HG02981 (cell line): ENCODE measurements around the gene TYSND1.
"Not testable (repeated sequence)": the region's sequence is repeated elsewhere in the genome, so short reads cannot be mapped to it uniquely, and the experiment has no call there.

Source experiments
- ATAC-seq: cut with Tn5 transposase; IDR thresholded peaks from one replicate; pipeline ENCODE4 v1.9.1; 2021; ENCODE audit warnings: mild to moderate bottlenecking, moderate library complexity; ENCODE audit not compliant: unreplicated experiment

TYSND1 gene

DNA sequence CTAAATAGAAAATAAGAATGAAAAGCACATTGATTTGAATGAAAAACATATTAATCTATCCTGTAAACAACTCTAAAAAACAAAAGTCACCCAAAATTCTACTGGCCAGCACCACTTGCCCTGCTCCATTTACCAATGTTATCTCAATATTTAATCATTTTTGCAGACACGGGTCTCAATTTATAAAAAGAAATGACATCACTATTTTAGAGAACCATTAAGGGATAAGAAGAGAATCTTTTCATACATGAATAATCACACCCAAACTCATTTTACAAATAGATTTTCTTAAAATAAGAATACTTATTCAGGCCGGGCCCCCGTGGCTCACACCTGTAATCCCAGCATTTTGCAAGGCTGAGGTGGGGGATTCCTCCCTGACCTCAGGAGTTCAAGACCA is 19.9 kb upstream of the TYSND1 start:
- no peak for ATAC-seq

- ATAC-seq: no peak
Measured at GRCh38 chr10:70164163-70164562, 17.7 kb upstream of the TYSND1 start.

DNA sequence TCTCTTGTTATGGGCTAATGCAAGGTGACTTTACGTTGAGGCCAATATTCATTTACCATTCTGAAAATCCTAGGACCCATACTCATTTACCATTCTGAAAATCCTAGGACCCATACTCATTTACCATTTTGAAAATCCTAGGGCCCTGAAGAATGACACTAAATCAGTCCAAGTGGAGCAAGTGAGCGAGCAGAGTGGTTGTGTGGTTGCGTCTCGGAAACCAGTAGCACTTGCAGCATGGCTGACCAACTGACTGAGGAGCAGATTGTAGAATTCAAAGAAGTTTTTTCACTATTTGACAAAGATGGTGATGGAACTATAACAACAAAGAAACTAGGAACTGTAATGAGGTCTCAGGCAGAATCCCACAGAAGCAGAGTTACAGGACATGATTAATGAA is 16.9 kb upstream of the TYSND1 start:
- no peak for ATAC-seq

DNA sequence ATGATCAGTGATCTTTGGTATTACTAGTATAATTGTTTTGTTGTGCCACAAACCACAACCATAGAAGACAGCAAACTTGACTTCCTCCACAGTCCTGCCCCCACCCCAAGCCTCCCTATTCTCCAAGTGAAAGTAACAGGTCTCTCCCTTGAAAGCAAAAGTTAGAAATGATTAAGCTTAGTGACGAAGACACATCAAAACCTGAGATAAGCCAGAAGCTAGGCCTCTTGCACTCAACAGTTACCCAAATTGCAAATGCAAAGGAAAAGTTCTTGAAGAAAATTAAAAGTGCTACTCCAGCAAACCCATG is 16.3 kb upstream of the TYSND1 start:
- ATAC-seq: peak; percentile 85

- ATAC-seq: no peak
Measured at GRCh38 chr10:70162151-70162891, 15.8 kb upstream of the TYSND1 start.

GRCh38 chr10:70160798-70161197 is 14.3 kb upstream of the TYSND1 start:
- no peak for ATAC-seq

- ATAC-seq: not testable (repeated sequence)
Measured at GRCh38 chr10:70159366-70159765, 12.9 kb upstream of the TYSND1 start.

DNA sequence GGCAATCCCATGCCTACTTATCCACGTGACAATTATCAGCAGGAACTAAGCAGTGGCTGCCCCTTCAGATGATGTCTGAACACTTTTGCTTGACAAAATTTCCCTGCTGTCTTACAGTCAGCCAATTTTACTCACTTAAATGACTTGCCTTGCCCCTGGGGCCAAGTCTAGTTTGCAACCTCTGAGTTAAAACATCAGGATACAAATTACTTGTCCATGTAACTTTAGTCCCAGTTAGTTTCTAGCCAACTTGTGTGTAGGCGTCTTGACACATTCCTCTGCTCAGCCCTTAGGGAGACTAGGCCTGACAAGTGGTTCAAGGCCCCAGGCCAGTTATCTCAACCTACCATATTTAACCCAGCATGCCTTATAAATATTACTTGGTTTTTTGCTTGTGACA is 11.6 kb upstream of the TYSND1 start:
- no peak for ATAC-seq

DNA sequence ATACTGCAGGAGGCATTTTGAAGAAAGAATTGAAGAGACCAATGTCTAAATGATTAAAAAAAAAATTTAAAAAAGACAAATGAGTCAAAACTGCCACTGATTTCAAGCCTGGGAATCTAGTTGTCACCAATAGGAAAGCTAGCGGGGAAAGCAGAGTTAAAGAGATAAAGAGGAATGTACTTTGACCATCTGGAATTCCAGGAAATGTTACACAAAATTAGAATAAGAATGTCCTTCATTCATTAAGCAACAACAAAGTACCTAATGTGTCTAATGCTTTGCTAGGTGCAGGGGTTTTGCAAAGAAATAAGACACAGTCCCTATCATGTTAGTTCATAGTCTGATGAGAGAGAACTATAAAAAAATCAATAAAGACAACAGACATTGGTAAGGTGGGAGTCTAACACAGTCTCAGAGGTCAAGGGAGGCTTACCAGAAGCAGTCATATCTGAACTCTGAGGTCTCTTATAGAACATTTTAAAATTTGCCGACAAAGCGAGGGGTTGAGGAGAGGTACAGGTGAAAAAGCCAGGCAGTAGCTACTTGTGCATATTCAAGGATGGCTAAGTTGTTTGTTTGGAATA is 8.8 kb upstream of the TYSND1 start:
- no peak for ATAC-seq

- no peak for ATAC-seq
Measured at GRCh38 chr10:70148516-70148915, 2.0 kb upstream of the TYSND1 start.

- no peak for ATAC-seq
Measured at GRCh38 chr10:70147259-70147625, 742 bp upstream of the TYSND1 start.

- ATAC-seq: peak; percentile 47
Measured at GRCh38 chr10:70145666-70146488, 623 bp downstream of the TYSND1 start.

- ATAC-seq: no peak
Measured at GRCh38 chr10:70145166-70145665, 1.3 kb downstream of the TYSND1 start.

DNA sequence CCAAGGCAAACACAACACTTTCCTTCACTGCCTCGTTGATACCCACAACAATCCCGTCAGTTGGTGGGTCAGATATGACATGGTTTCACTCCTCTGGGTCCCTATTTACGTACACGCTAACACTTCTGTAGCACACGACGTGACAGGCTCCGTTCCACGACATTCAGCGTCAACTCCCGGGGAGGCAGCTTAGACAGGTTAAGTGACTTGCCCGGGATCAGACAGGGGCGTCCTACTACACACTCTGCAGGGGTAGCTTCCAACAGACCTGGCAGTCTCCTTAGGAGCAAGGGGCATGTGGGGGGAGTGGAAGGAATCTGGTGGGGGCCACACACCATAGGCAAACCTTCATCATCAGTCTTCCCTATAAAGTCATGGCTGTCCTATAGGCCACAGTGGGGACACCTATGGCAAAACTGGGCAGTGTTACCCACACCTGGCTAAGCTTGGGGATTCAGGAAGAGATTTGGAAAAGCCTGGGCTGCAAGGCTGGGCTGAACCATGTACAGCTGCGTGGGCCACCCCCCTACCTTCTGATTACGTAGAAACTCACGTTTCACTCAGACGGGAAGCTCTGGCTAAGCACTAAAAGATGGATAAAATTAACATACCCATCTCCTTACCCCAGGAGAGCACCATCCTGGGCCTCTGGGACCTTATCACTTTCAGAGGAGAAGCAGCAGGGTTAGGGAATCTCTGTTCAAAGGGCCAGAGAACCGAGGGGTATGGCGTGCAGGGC is 2.0 kb downstream of the TYSND1 start:
- no peak for ATAC-seq

- no peak for ATAC-seq
Measured at GRCh38 chr10:70142555-70142954, 3.9 kb downstream of the TYSND1 start.

DNA sequence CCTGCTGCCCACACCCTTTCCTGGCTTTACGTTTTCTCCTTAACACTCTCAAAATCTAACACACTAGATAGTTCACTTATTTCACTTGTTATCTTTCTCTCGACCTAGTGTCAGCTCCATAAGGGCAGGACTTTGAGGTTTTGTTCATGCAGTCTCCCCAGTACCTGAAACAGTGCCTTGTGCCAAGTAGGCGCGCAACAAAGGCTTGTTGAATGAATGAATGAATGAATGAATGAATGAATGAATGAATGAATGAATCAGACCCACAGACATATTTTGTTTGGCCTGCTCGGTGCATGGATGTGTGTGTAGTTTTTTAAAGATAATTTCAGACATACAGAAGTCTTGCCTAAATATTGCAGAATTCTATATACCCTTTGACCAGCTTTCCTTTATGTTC is 6.2 kb downstream of the TYSND1 start:
- no peak for ATAC-seq

DNA sequence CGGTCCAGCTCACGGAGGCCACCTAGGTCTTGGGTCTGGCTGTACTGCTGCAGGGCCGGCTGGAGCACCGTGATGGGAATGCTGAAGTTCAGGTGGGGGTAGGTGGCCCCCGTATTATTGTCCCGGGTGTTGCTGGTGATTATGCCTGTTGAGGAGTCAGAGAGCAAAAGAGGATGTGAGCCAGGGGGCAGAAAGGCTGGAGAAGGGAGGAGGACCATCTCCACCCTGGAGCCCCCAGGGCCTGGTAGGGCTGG is 6.6 kb downstream of the TYSND1 start:
- no peak for ATAC-seq

- no peak for ATAC-seq
Measured at GRCh38 chr10:70139151-70139996, 7.1 kb downstream of the TYSND1 start.

- ATAC-seq: no peak
Measured at GRCh38 chr10:70137927-70138883, 8.3 kb downstream of the TYSND1 start.

DNA sequence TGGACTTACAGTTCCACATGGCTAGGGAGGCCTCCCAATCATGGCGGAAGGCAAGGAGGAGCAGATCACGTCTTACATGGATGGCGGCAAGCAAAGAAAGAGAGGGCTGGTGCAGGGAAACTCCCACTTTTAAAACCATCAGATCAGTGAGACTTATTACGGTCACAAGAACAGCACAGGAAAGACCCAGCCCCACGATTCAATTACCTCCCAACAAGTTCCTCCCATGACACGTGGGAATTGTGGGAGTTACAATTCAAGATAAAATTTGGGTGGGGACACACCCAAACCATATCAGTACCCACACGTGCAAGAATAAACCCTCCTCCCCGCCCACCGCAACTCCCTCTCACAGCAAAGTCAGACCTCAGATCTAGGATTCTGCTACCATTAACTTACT is 9.4 kb downstream of the TYSND1 start:
- ATAC-seq: no peak
